K562 (cell line): ENCODE data around the gene EGLN3. TPM values are rescaled to one million over a fixed set of nuclear protein-coding genes. Genes with fewer than 3 reads are reported as not detected.

ENCODE experiments used
- ATAC-seq: fragments of 200-7000 bp; cut with Tn5 transposase; 3 replicates; pipeline ENCODE4 v1.9.1; 2020; ENCODE audit warnings: moderate library complexity
- BruUV-seq: library from RNA; stranded (reverse); fragments of 400-500 nt; replicated peaks from 2 replicates; lab custom pipeline; 2021; lab: Mats Ljungman, UMichigan
- CTCF ChIA-PET: fragments of 300-600 bp; formaldehyde crosslinking; extraction: SDS; loops from one replicate; lab custom pipeline; 2021; ENCODE audit warnings: low intra/inter-chr PET ratio; lab: Yijun Ruan, JAX
- POLR2A ChIA-PET: fragments of 300-600, 350-650 bp; sonication (Branson Sonifier 250); formaldehyde crosslinking; extraction: SDS; loops from one replicate; lab custom pipeline; 2021; ENCODE audit warnings: antibody characterized with exemption, inconsistent platforms; lab: Yijun Ruan, JAX
- DNase-seq, 4 experiments: peaks; one replicate each; pipeline versions ENCODE4 v3.0.0 to v3.0.0-alpha.2; 2011 to 2018; ENCODE audit warnings: low spot score in 3 of 4, mixed read lengths in 3 of 4; ENCODE audit errors: extremely low read depth in 1 of 4
- FAIRE-seq: peaks from 2 replicates; lab custom pipeline; 2011; peaks lifted over from hg19 to GRCh38; lab: Jason Lieb, UNC
- H2AFZ ChIP-seq: 2 replicates; pipeline ENCODE4 v1.6.0; 2011; ENCODE audit warnings: low read depth, low read length, control low read depth, inconsistent platforms
- H3K27ac ChIP-seq: fragments of 200-600 bp; 3 replicates; pipeline ENCODE4 v1.8.0; 2011; ENCODE audit warnings: low read depth, mild to moderate bottlenecking, control low read depth, inconsistent platforms, low read length, moderate library complexity, mixed read lengths; ENCODE audit errors: extremely low read depth
- H3K27me3 ChIP-seq, 2 experiments: fragments of 300-600 bp in 1 of 2; 2 replicates in 1 of 2; 3 replicates in 1 of 2; pipeline versions ENCODE4 v1.6.0 to v1.8.0; 2011; ENCODE audit warnings: inconsistent platforms in 2 of 2, low read length in 2 of 2, mild to moderate bottlenecking in 1 of 2, mixed read lengths in 1 of 2, moderate library complexity in 1 of 2; ENCODE audit not compliant: control insufficient read depth in 2 of 2, insufficient read depth in 2 of 2
- H3K36me3 ChIP-seq: fragments of 300-600 bp; 3 replicates; pipeline ENCODE4 v1.8.0; 2011; ENCODE audit warnings: mild to moderate bottlenecking, low read length, inconsistent platforms; ENCODE audit not compliant: control insufficient read depth, insufficient read depth
- H3K4me1 ChIP-seq, 2 experiments: fragments of 200-600 bp in 1 of 2; replicated peaks in 1 of 2; 2 replicates in 1 of 2; 3 replicates in 1 of 2; pipeline versions ENCODE4 v1.5.1 to v1.8.0; 2011; ENCODE audit warnings: inconsistent platforms in 2 of 2, low read length in 2 of 2, mild to moderate bottlenecking in 1 of 2, mixed read lengths in 1 of 2, moderate library complexity in 1 of 2; ENCODE audit not compliant: control insufficient read depth in 2 of 2, insufficient read depth in 2 of 2
- H3K4me2 ChIP-seq: 2 replicates; pipeline ENCODE4 v1.6.1; 2011; ENCODE audit warnings: low read length, control low read depth, inconsistent platforms, mixed read lengths; ENCODE audit not compliant: insufficient read depth
- H3K4me3 ChIP-seq: fragments of 200-600 bp; sonication (generic), shearing (Covaris generic); 2 replicates; pipeline ENCODE4 v1.5.1; 2016; ENCODE audit warnings: control low read depth, inconsistent platforms
- H3K79me2 ChIP-seq: fragments of 200-600 bp; 3 replicates; pipeline ENCODE4 v1.8.0; 2011; ENCODE audit warnings: low read length, inconsistent platforms; ENCODE audit not compliant: control insufficient read depth, insufficient read depth
- H3K9ac ChIP-seq, 2 experiments: 2 replicates each; pipeline versions ENCODE4 v1.6.0 to v1.6.1; 2011; ENCODE audit warnings: low read depth in 2 of 2, low read length in 2 of 2, control low read depth in 1 of 2, inconsistent platforms in 1 of 2, mild to moderate bottlenecking in 1 of 2, mixed read lengths in 1 of 2; ENCODE audit not compliant: insufficient read depth in 1 of 2
- H3K9me1 ChIP-seq: one replicate; pipeline ENCODE4 v1.6.0; 2011; ENCODE audit warnings: inconsistent platforms, mild to moderate bottlenecking, low read length, moderate library complexity; ENCODE audit not compliant: control insufficient read depth, insufficient read depth
- H3K9me3 ChIP-seq: replicated peaks from 2 replicates; pipeline ENCODE4 v1.5.1; 2011; ENCODE audit warnings: low read depth, low read length, inconsistent platforms; ENCODE audit not compliant: control insufficient read depth, insufficient read depth
- H4K20me1 ChIP-seq: replicated peaks from 2 replicates; pipeline ENCODE4 v1.6.1; 2011; ENCODE audit warnings: low read length, inconsistent platforms, mixed read lengths; ENCODE audit not compliant: control insufficient read depth, insufficient read depth
- BRCA1 ChIP-seq, 2 experiments: fragments of 450-650 bp in 1 of 2; sonication (generic) in 1 of 2; formaldehyde crosslinking in 1 of 2; IDR thresholded peaks; 2 replicates each; pipeline versions ENCODE4 v1.5.0 to v1.6.1; 2017 to 2020; ENCODE audit warnings: mild to moderate bottlenecking in 1 of 2, missing genetic modification reagents in 1 of 2
- BRD9 ChIP-seq: fragments of 450-650 bp; IDR thresholded peaks from 2 replicates; pipeline ENCODE4 v1.6.1; 2018; ENCODE audit warnings: low read depth; ENCODE audit not compliant: partially characterized antibody
- CAMTA2 ChIP-seq: fragments of 250-450 bp; sonication (Bioruptor Pico); conservative IDR thresholded peaks from 2 replicates; pipeline ENCODE4 v1.5.1; 2022
- HSF4 ChIP-seq: fragments of 250-450 bp; sonication (Bioruptor Pico); IDR thresholded peaks from 2 replicates; pipeline ENCODE4 v2.1.2; 2022; ENCODE audit warnings: mild to moderate bottlenecking, moderate library complexity, borderline replicate concordance
- PTRF ChIP-seq: fragments of 450-650 bp; IDR thresholded peaks from 2 replicates; pipeline ENCODE4 v1.6.1; 2016; ENCODE audit warnings: mild to moderate bottlenecking, missing genetic modification characterization, missing compliant biosample characterization
- TCF7 ChIP-seq: sonication (generic); IDR thresholded peaks from 2 replicates; pipeline ENCODE4 v1.6.1; 2016; ENCODE audit warnings: antibody characterized with exemption, borderline replicate concordance
- WGBS: fragments of 100-300 bp; shearing (Covaris generic); methylation state at CpG from one replicate; pipeline ENCODE4 v1.1.6; 2016; ENCODE audit warnings: low coverage, mixed read lengths; ENCODE audit not compliant: insufficient coverage; ENCODE audit errors: missing lambda C conversion rate; 5-methylcytosine and 5-hydroxymethylcytosine counted together
- in situ Hi-C: fragments of 300-500 bp; cut with MboI; formaldehyde crosslinking; loops from 4 replicates; pipeline ENCODE4 v1.15.0; 2018; ENCODE audit warnings: inconsistent platforms, mixed read lengths
- intact Hi-C: fragments of 100-400 bp; cut with micrococcal nuclease; formaldehyde crosslinking; loops from 2 replicates; pipeline ENCODE4 v1.14.2; 2022
- polyA plus RNA-seq, 8 experiments: library from polyadenylated mRNA; depleted of rRNA in 4 of 8; stranded (reverse) in 5 of 8; unstranded in 3 of 8; fragments of >200 nt; fragmentation: Nextera tagmentation in 2 of 8; fragmentation: Illumina TruSeq in 1 of 8; extraction: Ambion mirVana in 2 of 8; extraction: Trizol in 1 of 8; gene quantifications; 2 replicates each; pipeline versions ENCODE4 v1.2.1 to v1.2.3, GENCODE V29; 2011 to 2014; ENCODE audit warnings: inconsistent platforms in 1 of 8, missing spikeins in 1 of 8
- total RNA-seq, 7 experiments: library from RNA; depleted of rRNA in 6 of 7; stranded (reverse); fragments of >200 nt in 6 of 7; fragmentation: Illumina TruSeq in 2 of 7; extraction: Trizol in 2 of 7; gene quantifications; 2 replicates each; pipeline versions ENCODE4 v1.2.1 to v1.2.3, GENCODE V29; 2011 to 2021; ENCODE audit warnings: low replicate concordance in 1 of 7
- TF ChIP-seq, protein P1 (sequence below), 2 experiments: fragments of 250-450 bp in 1 of 2; fragments of 450-650 bp in 1 of 2; sonication (Bioruptor Pico) in 1 of 2; IDR thresholded peaks; 2 replicates each; pipeline versions ENCODE4 v1.6.1 to v1.8.0; 2016 to 2021; ENCODE audit warnings: mild to moderate bottlenecking in 2 of 2, moderate library complexity in 2 of 2, missing compliant biosample characterization in 1 of 2, missing genetic modification characterization in 1 of 2
- TF ChIP-seq, protein P2 (sequence below): IDR thresholded peaks from 2 replicates; pipeline ENCODE4 v1.6.1; 2016; ENCODE audit warnings: missing genetic modification characterization, missing compliant biosample characterization
- TF ChIP-seq, protein P3 (sequence below): fragments of 450-650 bp; IDR thresholded peaks from 2 replicates; pipeline ENCODE4 v1.6.1; 2017; ENCODE audit warnings: mild to moderate bottlenecking, moderate library complexity

Gene EGLN3
- total and polyA plus RNA-seq, 9 of the 15 experiments (the other 6 are each of a cell fraction or from before 2014, with no cell fraction given), result 2.5 to 87.6 (median 5.8) TPM

DNA sequence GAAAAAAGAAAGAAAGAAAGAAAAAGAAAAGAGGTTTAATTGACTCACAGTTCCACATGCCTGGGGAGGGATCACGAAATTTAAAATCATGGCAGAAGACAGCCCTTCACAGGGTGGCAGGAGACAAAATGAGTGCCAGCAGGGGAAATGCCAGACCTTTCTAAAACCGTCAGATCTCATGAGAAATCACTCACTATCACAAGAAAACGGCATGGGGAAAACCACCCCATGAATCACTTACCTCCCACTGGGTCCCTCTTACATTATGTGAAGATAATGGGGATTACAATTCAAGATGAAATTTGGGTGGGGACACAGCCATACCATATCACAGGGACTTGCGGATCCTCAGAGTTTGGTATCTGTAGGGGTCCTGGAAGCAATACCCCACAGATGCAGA lies 16.3 kb upstream of the EGLN3 start:
- Histone ChIP-seq H3K79me2 (no peaks in the 10 kb centered on the region), H3K4me3 (no peak overlapping the region), H3K4me2 (no peak overlapping the region), H3K9me3 (peaks cover 3% of the 10 kb centered on the region; the same call in 1 of the 2 replicates), H2AFZ (no peak overlapping the region), H3K9me1 (no peaks in the 10 kb centered on the region), H3K27ac (no peak overlapping the region), H3K9ac (no peak overlapping the region), H3K4me1 (peaks cover 8 to 38% of the 10 kb centered on the region in 2 experiments; a peak in 4 of 5 replicates), H3K27me3 (no peaks in the 10 kb centered on the region), H4K20me1 (no peaks in the 10 kb centered on the region), H3K36me3 (no peaks in the 10 kb centered on the region)
- TF ChIP-seq, protein P1, sequence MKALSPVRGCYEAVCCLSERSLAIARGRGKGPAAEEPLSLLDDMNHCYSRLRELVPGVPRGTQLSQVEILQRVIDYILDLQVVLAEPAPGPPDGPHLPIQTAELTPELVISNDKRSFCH (CRISPR knock-in tag; IDR thresholded peaks at IDR 0.05), result no peak
- TF ChIP-seq, protein P1 (tag; IDR thresholded peaks at IDR 0.05), result no peak
- TF ChIP-seq BRD9, result no peak
- TF ChIP-seq, protein P2, sequence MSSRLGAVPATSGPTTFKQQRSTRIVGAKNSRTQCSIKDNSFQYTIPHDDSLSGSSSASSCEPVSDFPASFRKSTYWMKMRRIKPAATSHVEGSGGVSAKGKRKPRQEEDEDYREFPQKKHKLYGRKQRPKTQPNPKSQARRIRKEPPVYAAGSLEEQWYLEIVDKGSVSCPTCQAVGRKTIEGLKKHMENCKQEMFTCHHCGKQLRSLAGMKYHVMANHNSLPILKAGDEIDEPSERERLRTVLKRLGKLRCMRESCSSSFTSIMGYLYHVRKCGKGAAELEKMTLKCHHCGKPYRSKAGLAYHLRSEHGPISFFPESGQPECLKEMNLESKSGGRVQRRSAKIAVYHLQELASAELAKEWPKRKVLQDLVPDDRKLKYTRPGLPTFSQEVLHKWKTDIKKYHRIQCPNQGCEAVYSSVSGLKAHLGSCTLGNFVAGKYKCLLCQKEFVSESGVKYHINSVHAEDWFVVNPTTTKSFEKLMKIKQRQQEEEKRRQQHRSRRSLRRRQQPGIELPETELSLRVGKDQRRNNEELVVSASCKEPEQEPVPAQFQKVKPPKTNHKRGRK, result no peak
- TF ChIP-seq, protein P3, sequence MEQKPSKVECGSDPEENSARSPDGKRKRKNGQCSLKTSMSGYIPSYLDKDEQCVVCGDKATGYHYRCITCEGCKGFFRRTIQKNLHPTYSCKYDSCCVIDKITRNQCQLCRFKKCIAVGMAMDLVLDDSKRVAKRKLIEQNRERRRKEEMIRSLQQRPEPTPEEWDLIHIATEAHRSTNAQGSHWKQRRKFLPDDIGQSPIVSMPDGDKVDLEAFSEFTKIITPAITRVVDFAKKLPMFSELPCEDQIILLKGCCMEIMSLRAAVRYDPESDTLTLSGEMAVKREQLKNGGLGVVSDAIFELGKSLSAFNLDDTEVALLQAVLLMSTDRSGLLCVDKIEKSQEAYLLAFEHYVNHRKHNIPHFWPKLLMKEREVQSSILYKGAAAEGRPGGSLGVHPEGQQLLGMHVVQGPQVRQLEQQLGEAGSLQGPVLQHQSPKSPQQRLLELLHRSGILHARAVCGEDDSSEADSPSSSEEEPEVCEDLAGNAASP, result no peak
- TF ChIP-seq TCF7, result no peak
- no peak for TF ChIP-seq HSF4 (CRISPR knock-in tag)
- TF ChIP-seq PTRF, result no peak
- TF ChIP-seq BRCA1 (IDR thresholded peaks at IDR 0.05), result no peak
- no peak for TF ChIP-seq BRCA1 (CRISPR knock-in tag; IDR thresholded peaks at IDR 0.05)
- no peak for TF ChIP-seq CAMTA2 (CRISPR knock-in tag)
- BruUV-seq, result no TSS peak
- no peak for ATAC-seq
- intact Hi-C loops, result no loop called here
- no peak for DNase-seq
- WGBS, result 32% methylated on average over 3 of the region's 4 CpGs
- FAIRE-seq, result no peak
- ChIA-PET CTCF (no interaction called here), POLR2A (no interaction called here)
- in situ Hi-C loops, result loop anchor here (10.0 kb wide), 1 partner anchor 258 kb away; no protein-coding TSS in a partner anchor
